Fibroblast of peridontal ligament (primary cell): Measurements from ENCODE around the gene CTDSPL2.
"Not testable (repeated sequence)": the region's sequence is repeated elsewhere in the genome, so short reads cannot be mapped to it uniquely, and the experiment has no call there.

ENCODE experiments used
- DNase-seq: peaks from one replicate; pipeline ENCODE4 v3.0.0-alpha.2; 2010; ENCODE audit errors: extremely low read depth

Gene CTDSPL2

DNA sequence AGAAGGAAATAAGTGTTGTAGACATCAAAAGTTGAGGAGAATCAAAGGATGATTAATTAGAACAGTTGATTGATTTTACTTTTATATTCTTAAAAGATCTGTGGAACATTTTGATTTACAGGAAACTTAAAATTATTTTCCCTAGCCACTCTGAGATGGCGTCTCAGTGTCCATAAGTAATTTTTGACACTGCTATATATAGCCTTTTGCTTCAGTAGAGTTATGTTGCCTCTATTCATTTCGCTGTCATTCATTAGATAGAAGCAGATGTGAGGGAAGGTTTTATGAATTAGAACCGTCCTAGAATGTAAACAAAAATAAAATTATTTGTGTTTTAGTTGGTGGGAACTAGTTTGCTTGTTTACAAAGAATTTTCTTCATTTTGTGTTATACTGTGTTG, 58.5 kb downstream of the CTDSPL2 start:
- no peak for DNase-seq

DNA sequence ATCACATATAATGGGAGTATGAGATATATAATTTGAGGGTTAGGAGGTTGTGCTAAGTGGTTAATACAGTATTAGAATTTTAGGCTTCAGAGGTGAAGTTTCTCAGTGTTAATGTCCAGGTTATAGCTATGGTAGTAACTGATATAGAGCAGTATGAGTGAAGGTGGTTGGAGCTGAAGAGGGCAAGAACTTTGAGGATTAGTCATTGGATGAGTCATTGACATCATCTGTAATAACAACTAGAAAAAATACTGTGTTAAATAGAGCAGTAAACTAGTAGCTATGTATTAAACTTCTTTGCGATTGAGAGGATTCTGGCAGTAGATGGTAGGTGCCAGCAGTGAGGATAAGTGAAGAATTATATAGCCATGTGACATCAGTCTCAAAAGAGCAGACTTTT, 62.0 kb downstream of the CTDSPL2 start:
- peak; percentile 83 for DNase-seq

DNA sequence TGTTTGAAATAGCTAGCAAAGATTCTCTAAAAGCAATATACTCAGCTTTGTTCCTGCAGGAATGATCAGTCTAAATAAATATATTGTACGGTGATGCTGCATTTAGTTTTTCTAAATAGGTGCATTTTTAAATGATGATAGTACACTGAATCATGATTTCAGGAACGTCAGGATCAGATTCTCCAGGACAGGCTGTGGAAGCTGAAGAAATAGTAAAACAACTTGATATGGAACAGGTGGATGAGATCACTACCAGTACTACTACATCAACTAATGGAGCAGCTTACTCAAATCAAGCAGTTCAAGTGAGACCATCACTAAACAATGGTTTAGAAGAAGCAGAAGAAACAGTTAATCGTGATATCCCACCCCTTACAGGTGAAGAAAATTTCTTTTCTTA, 63.2 kb downstream of the CTDSPL2 start:
- DNase-seq: no peak

DNA sequence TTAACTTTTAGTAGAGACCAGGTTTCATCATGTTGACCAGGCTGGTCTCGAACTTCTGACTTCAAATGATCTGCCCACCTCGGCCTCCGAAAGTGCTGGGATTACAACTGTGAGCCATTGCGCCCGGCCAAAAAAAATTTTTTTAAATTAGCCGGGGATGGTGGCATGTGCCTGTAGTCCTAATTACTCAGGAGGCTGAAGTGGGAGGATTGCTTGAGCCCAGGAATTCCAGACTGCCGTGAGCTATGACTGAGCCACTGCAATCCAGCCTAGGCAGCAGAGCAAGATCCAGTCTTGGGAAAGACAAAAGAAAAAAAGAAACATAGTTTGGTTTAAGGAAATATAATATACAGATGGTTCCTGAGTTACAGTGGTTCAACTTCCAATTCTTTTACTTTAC, 64.6 kb downstream of the CTDSPL2 start:
- no peak for DNase-seq

DNA sequence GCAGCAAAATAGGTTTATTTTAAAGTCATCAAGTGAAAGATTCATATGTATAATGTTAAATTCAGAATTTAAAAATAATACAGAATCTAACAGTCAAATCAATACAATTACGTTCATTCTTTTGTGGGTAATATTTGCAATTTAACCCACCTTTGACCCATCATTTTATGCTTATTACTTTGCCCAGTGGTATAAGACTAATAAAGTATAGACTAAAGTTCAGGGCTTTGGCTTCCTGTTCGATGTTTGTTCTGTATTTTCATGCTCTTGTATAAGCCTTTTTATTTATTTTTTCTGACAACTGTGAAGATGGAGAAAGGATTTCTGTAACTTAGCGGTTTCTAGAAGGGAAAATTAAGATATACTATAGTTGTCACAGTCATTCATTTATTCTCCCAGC, 65.2 kb downstream of the CTDSPL2 start:
- DNase-seq: no peak

DNA sequence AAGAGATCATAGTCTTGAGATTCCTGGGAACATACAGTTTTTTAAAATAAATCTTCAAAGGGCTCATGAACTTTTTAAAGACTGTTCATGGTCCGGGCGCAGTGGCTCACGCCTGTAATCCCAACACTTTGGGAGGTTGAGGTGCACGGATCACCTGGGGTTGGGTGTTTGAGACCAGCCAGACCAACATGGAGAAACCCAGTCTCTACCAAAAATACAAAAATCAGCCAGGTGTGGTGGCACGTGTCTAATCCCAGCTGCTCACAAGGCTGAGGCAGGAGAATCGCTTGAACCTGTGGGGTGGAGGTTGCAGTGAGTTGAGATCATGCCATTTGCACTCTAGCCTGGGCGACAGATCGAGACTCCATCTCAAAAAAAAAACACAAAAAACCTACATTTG, 68.1 kb downstream of the CTDSPL2 start:
- DNase-seq: no peak

DNA sequence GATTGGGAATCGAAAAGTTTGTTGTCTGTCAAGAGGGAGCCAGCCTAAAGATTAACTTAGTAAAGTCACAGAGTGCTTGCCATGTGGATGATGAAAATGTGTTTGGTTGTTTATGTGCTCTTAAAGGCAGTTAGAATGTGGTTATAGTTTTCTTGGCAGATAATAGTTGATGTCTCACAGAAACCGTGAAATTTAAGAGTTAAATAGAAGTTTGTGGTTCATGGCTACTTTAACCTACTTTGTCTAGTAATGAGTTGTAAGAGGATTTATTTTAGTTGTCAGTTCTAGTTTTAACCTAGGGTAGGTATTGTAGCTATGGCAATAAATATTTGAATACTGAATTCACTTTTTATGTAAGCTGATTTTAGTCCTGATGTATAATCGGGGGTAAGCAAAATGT, 73.1 kb downstream of the CTDSPL2 start:
- peak; percentile 23 for DNase-seq

DNA sequence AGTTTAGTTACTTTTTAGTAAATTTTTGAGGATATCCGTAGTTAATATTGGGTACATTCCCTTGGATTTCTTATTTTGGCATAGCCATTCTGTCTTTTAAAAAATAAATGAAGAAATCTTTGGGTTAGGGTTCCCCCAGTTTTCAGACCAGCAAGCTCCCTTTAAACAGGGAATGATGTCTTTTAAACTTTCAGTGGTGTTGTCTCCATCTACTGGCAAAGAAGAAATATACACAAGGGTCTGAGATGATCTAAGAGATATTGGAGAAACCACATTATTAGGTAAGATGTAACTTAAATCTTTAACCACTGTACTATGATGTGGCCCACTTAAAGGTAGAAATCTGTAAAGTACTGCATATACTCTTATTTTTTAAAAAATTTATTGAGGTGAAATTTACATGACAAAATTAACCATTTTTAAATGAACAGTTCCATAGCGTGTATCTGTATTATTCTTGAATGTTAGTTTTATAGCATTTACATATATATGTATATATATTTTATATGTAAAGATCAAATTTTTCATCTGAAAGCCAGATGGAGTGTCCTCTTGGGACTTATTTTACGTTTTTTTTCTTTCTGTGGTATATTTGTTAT, 74.4 kb downstream of the CTDSPL2 start:
- DNase-seq: peak; percentile 76

DNA sequence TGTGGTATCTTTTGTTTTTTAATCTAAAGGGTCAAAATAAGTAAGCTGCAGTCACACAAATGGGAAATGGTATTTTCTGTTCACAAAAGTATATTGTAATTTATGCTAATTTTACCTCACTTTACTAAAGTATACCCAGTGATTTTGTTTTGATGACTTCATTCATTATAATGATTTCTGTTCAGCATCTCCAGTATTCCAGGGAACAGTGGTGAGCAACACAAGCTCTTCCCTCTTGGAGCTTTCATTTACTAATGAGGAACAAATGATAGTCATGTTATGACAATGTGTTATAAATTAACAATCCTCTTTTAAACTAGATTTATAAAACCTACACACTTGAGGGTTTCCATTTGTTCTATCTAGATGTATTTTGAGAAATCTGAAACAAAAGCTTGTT, 89.0 kb downstream of the CTDSPL2 start:
- no peak for DNase-seq

DNA sequence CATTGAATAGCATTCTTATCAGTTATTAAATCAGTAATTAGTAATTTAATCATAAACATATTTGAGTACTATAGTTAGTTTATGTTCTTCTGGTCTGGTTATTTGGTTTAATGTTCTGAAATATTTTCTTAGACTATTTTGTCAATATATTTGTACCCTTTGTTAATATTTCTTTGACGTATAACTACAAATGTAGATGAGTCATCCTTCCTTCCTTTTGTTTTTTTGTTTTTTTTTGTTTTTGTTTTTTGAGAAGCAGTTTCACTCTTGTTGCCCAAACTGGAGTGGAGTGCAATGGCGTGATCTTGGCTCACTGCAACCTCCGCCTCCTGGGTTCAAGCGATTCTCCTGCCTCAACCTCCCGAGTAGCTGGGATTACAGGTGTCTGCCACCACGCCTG, 92.1 kb downstream of the CTDSPL2 start:
- DNase-seq: no peak

DNA sequence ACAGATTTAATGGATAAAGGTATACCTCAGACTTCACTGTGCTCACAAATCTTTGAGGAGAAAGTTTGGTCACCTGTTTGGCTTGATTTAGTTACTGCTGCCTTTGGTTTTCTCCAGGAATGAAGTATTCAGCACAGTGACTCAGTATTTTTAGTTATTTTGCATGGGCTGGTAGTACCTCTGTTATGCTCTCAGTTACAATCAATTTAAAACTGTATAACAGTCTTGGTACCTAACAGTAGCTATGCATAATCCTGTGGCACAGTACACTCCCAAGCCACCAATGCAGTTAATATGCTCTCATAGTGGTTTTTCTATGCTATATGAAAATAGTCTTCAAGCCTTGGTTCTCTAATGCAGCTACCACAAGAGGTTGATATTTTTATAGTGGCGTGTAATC, 97.6 kb downstream of the CTDSPL2 start:
- no peak for DNase-seq

DNA sequence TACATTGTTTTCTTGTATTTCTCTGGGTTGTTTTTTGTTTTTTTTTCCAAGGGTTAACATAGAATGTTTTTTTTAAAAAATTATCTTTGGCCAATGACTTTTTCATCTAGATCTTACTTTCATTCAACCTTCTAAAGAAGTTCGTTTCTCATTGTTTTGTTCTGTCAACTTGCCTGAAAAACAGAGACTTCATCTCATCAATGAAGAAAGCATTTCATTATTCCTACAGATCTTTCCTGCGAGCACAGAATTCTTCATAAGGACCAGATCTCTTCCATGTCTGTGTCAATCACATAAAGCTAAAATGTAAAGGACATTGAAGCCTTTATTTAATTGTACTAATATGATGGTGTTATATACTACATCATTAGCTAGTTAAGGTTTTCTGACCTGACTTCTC, 99.8 kb downstream of the CTDSPL2 start:
- no peak for DNase-seq

DNA sequence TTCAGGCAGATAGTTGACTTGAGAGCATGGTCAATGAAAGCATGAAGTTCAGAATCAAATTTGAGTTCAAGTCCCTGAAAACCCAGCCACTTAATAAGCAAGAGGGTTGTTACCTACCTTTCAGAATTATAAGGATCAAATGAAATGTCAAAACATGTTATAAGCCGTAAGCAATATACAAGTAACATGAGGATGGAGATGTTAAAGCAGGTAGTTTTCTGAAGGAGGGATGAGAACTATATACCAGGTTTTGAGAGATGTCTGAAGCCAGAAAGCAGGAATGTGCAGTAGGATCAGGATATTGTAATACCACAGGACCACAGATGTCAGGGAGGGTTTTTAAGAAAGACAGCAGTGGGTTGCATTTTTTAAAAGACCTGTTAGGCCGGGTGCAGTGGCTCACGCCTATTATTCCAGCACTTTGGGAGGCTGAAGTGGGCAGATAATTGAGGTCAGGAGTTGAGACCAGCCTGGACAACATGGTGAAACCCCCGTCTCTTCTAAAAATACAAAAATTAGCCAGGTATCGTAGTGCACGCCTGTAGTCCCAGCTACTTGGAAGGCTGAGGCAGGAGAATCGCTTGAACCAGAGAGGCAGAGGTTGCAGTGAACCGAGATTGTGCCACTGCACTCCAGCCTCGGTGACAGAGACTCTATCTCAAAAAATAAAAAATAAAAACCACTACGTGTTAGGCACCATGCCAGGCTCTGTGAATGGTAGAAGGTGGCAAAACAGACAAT, 102.6 kb downstream of the CTDSPL2 start:
- DNase-seq: no peak

DNA sequence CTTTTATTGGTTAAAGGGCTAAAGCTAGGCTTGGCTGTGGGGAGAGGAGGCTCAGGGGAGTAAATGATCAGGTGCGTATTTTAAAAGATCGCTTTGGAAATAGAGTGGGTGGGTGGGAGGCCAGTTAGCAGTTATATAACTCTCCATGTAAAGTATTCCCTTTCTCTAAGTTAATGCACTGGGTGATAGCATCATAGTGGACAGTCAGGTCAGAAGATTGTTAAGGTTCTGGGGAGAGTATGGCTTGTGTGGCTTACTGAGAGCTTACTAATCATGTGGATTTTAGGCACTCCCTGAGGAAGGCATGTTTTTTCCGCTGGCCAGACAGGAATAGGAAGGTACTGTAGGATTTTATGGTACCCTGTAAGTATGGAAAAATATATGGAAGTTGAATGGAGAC, 103.2 kb downstream of the CTDSPL2 start:
- DNase-seq: no peak

DNA sequence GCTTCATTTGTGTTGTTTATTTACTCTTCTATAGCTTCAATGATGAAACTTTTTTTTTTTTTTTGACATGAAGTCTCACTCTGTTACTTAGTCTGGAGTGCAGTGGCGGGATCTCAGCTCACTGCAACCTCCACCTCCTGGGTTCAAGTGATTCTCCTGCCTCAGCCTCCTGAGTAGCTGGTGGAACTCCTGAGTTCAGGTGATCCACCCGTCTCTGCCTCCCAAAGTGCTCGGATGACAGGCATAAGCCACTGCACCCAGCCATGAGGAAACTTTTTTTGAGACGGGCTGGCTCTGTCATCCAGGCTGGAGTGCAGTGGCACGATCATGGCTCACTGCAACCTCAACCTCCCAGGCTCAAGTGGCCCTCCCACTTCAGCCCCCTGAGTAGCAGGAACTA, 104.8 kb downstream of the CTDSPL2 start:
- DNase-seq: not testable (repeated sequence)

DNA sequence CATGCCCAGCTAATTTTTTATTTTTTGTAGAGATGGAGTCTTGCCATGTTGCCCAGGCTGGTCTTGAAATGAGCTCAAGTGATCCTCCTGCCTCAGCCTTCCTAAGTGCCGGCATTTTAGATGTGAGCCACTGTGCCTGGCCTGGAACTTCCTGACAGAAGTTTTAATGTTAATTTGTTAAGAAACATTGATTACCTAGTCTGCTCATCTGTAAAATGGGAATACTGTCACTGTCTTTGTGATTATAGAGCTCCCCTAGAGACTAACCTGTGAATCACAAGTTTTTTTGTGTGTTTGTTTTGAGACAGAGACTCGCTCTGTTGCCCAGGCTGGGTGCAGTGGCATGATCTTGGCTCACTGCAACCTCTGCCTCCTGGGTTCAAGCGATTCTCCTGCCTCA, 105.3 kb downstream of the CTDSPL2 start:
- DNase-seq: no peak

DNA sequence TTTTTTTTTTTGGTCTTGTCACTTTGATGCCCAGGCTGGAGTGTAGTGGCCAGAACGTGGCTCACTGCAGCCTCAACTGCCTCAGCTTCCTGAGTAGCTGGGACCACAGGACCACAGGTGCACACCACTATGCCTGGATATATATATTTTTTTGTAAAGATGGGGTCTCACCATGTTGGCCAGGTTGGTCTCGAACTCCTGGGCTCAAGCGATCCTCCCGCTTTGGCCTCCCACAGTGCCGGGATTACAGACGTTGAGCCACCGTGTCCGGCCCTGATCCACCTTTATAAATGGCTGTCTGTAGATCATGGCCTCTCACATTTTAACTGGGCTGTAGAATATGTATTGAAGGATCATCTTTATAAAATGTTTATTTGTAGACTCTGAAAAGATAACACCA, 107.7 kb downstream of the CTDSPL2 start:
- DNase-seq: no peak

DNA sequence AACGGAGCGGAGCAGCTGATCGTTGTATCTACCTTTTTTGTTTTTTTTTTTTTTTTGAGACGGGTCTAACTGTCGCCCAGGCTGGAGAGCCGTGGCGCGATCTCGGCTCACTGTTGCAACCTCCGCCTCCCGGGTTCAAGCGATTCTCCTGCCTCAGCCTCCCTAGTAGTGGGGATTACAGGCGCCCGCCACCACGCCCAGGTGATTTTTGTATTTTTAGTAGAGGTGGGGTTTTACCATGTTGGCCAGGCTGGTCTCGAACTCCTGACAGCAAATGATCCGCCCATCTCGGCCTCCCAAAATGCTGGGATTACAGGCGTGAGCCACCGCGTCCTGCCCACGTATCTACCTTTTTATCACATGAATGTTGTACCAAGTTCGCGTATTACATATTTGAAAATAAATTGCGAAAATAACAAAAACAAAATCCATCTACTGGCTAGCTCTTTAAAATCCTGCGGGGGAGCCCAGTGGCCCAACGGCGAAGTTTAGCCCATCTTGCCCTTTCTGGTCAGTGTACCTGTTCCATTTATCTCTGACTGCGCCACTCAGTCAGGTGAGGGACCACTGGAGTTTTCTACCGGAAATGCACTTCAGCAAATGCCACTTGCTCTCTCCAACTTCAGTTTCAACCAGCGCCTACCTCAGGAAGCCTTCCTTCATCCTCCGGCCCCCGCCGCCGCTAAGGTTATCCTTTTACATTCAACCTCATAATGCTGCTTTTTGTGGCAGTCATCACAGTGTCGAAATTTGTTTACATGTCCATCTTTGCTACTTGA, 108.3 kb downstream of the CTDSPL2 start:
- DNase-seq: no peak

DNA sequence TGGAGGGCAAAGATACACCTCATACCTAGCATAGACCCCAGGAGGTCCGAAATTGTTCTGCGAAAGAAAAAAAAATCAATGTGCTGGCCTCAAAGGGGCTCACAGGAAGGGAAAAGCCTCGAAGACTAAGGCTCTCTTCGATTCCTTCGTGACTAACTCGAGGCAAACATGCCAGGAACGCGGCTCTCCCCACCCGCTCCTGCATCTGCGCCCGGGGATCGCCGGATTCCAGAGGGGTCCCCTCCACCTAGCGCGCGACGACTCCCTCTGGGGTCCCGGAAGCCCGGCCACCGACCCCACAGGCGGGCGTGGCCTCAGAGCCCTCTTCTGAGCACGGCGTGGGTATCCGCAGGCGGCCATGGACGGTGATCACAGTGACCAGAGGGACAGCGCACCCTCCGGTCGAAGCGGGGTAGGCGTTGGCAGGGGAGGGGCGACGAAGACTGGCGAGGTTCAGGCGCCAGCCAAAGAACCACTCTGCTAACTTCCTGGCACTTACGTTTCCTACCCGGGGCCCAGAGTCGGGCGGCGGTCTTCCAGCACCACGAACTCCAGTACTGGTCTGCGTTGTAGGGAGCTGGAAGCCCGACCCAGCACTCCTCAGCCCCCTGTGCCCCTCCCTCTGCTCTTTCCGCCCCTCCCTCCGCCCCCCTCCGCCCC, 109.0 kb downstream of the CTDSPL2 start:
- DNase-seq: peak; percentile 67

DNA sequence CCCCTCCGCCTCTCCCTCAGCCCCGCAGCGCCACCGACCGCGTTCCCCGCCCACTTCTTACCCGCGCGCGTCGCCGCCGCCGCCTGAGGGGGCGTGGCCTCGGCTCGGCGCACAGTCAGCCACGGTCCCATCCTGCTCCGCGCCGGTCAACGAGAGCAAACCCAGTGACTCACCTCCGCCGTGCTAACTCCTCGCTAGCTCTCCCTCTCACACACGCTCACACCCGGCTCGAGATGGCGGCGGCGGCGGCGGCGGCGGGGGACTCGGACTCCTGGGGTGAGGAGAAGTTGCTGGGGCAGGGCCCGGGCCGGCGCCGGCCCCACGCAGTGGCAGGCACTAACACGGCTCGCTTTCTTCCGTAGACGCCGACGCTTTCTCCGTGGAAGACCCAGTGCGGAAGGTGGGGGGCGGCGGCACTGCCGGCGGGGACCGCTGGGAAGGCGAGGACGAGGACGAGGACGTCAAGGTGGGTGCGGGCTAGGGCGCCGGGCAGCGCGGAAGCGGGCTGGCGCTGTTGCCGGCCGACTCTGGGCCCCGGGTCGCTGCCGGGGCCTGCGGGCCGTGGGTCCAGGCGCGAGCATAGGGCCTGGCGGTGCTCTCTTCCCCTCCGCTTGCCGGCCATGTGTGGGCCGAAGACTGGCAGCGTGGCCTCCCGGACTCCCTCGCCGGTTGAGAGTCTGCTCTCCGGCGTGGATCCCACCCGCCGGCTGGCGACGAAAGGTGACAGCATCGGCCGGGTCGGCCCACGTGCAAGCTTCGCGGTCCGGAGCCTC, 109.7 kb downstream of the CTDSPL2 start, which contains the start of gene EIF3J:
EIF3J (plus strand) TSS at position 186 of the 773 bp plus-strand sequence; CDS start at position 234, 48 bp downstream.
- peak; percentile 95 for DNase-seq

DNA sequence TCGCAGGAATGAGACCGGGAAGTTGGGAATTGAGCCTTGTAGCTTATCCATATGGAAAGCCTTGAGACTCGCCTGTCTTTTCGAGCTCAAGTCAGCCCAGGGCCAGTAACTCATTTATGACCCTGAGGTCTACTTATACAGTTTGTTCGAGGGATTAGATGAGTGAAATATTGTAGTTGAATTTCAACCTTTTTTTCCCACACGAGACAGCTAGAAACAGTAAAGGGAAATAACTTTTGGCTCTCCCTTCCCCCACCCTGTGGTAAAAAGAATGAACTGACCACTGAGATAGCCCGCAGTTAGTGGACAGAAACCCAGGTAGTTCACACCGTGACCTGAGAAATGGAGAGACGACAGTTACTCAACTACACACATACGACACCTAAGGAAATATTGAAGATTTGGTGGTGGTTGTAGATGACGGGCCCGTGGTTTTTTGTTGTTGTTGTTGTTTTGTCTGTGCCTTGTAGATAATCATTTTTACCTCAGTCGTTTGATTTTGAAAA, 110.4 kb downstream of the CTDSPL2 start:
- peak; percentile 45 for DNase-seq
